GM18505 (cell line): ENCODE measurements around the gene CHRNA5.
"Not testable (repeated sequence)": the region's sequence is repeated elsewhere in the genome, so short reads cannot be mapped to it uniquely, and the experiment has no call there.

Experiments used
- ATAC-seq: cut with Tn5 transposase; IDR thresholded peaks from one replicate; pipeline ENCODE4 v1.9.1; 2021; ENCODE audit not compliant: unreplicated experiment
- POLR2A ChIP-seq: IDR thresholded peaks from 4 replicates; pipeline ENCODE4 v1.6.1; 2011; ENCODE audit warnings: borderline replicate concordance; ENCODE audit not compliant: insufficient read depth, insufficient read length; ENCODE audit errors: extremely low read depth

Gene CHRNA5

DNA sequence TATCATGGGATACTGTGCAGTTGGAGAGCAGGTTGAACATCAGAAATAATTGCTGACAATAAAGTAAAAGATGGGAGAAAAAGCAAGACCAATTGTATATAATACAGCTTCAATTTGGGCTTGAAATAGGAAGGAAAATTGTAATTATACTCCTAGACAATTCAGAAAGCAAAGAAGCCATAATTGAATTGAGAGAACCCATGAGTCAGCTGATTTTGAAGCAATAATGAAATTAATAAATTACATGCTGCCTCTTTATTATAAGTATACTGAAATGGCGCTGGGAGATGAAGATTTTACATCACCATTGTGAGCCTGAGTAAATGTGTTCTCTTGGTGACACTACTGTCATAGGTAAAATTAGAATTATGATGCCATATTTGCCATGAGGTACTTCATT is 32.3 kb downstream of the CHRNA5 start:
- no peak for TF ChIP-seq POLR2A
- ATAC-seq, result no peak

DNA sequence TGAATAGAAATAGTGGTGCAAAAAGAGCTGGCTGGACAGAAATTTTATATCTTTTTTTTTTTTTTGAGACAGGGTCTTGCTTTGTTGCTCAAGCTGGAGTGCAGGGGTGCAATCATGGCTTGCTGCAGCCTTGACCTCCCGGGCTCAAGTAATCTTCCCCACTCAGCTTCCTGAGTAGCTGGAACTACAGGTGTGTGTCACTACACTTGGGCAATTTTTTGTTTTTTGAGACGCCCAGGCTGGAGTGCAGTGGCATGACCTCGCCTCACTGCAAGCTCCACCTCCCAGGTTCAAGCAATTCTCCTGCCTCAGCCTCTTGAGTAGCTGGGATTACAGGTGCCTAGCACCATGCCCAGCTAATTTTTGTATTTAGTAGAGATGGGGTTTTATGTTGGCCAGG is 33.0 kb downstream of the CHRNA5 start:
- no peak for ATAC-seq
- TF ChIP-seq POLR2A, result no peak

DNA sequence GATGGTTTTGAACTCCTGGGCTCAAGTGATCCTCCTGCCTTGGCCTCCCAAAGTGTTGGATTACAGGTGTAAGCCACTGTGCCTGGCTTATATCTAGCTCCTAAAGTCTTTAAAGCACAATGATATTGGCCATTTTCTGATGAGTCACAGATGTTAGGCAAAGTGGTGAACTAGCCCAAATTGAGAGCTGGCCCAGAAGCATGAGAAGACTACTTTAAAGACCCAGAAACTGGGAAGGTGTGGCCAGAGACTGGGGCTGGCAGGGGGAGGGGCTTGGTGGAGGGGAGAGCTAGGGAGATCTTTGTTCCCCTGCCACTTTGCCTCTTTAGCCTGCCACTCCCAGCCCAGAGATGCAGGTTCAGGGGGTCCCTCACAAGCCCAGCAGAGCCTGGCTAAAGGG is 33.9 kb downstream of the CHRNA5 start:
- ATAC-seq, result no peak
- no peak for TF ChIP-seq POLR2A

DNA sequence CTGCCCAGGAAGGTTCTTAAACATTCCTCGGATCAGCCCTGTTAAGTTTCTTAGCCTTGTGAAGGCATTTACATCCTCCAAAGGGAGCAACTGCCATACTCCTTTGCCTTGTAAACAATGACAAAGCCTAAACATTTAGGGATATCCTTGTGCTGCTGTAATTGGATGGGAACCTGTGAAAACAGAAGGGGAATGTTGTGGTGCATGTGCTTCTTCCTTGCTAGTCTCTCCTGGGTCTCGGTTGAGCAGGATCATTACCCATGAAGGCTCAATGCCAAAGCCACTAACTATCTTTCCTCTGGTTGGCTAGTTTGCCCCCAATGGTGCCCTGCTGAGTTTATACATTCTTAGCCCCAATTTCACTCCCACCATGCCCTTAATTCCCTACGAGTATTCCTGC is 38.1 kb downstream of the CHRNA5 start:
- no peak for ATAC-seq

DNA sequence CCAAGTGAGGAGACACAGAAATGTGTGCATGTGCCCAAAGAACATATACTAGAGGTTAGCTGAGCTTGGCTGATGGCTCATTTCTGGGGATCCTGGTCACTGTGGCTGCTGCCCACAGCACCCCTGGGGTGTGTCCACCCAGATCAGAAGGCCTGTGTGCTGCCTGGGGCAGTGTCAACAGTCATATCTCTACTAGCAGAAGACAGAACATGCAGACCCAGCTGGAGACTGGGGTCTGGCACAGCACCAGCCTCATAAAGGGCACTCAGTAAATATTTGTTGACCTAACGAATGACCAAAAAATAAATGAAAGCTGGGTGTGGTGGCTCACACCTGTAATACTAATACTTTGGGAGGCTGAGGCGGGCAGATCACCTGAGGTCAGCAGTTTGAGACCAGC is 39.1 kb downstream of the CHRNA5 start:
- ATAC-seq, result no peak
- TF ChIP-seq POLR2A, result no peak

More for the DNA sequence above, 38.1 kb downstream of the CHRNA5 start:
- no peak for TF ChIP-seq POLR2A

DNA sequence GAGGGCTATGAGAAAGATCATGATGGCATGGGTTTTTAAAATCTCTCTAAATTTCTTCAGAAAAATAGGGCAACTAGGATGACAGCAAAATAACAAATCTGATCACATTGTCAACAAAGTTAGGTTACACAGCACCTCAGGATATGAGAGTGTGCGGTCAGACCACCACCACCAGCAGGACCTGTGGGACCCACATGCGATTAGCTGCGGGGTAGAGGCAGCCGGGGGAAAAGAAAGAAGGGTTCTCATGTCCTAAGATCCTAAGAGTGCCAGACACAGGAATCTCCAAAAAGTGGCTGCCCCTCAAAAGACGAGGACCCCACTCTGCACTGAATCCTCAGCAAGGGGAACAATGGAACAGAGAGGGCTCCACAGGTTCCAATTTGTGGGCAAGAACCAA is 39.9 kb downstream of the CHRNA5 start:
- no peak for ATAC-seq
- TF ChIP-seq POLR2A, result no peak

DNA sequence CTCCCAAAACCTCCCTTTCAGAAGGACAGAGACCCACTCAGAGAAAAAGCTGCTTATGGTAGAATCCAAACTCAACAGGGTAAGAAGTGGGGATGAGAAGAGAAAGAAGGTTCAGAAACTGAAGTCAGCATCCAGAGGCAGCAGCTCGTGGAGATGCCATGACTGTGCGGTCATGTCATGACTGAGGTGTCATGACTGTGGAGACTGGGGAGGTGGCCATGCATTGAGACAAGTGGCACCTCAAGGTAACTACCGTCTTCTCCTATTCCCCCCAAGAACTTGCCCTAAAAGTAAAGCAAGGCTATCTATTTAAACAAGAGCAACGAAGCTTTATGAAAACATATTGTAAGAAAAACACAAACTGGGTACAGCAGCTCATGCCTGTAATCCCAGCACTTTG is 40.4 kb downstream of the CHRNA5 start:
- ATAC-seq, result no peak

DNA sequence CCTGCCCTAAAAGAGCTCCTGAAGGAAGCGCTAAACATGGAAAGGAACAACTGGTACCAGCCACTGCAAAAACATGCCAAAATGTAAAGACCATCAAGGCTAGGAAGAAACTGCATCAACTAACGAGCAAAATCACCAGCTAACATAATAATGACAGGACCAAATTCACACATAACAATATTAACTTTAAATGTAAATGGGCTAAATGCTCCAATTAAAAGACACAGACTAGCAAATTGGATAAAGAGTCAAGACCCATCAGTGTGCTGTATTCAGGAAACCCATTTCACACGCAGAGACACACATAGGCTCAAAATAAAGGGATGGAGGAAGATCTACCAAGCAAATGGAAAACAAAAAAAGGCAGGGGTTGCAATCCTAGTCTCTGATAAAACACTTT is 44.2 kb downstream of the CHRNA5 start:
- not testable (repeated sequence) for ATAC-seq

More for the DNA sequence above, 40.4 kb downstream of the CHRNA5 start:
- TF ChIP-seq POLR2A, result no peak

DNA sequence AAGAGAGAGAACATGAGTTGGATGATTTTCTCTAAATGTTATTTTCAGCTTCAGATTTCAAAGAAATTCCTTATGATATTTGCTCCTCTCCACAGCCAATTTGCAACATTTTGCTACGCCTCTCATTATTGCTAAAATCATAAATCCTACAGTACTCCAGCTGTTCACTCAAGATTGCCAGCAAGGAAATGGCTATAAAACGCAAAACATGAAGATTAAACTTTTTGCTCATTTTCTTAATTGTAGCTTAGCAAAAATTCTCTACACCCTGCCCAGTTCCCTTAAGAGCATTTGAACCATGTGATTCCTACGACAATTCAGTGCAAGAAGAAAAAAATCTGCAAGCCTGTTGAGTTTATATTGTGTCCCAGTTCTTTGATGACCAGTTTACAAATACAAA is 48.7 kb downstream of the CHRNA5 start:
- TF ChIP-seq POLR2A, result no peak
- ATAC-seq, result no peak

DNA sequence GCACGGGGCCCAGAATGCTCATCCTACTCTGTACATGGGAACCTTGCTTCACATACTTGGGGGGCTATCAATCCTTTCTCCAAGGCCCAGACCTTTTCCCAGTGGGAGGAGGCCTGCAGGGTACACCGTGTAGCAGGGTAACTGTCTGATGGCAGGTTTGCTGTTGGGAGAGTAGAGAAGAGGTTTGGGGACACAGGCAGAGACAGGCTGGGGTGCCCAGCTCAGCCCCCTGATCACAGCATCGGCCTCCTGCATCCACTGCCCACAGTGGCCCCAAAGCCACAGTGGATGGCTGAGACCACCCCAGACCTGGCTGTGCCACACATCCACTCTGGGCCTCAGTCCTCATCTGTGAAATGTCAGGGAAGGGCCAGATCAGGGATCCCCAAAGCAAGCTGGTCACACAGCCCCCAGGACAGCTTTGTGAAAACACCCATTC is 49.9 kb downstream of the CHRNA5 start:
- TF ChIP-seq POLR2A, result no peak
- ATAC-seq, result no peak

DNA sequence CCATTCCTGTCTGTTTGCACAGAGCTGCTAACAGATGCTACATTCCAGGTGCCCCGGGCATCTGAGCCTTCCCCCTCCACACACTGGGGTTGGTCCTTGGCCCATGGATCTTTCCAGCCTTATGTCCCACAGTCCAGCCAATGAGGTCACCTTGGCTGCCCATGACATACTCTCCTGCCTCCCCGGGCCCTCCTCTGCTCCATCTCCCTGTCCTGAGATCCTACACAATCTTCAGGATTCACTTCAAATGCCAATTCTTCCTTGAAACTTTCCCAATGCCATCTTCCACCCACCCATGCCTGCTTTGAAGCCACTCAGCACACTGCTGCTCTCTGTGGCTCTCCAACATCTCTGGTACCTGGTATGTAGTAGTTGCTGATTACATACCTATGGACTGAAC is 51.2 kb downstream of the CHRNA5 start:
- no peak for ATAC-seq
- no peak for TF ChIP-seq POLR2A

DNA sequence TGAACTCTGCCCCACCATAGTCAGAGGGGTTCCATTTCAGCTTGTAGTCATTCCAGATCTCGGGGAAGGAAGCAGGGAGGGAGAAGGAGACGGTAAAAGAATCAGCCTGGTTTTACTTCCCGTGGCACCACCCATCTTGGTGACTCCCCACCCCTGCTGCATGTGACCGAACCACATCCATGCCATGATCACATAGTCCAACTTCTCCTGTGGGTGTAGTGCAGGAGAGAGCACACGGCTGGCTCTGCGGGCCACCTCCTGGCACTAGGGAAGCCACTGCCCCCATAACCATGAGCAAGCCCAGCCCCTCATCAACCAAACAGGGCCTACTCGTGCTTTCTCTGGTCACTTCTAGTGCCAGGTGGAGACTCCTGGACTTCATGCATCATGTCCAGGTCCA is 51.8 kb downstream of the CHRNA5 start:
- no peak for TF ChIP-seq POLR2A

DNA sequence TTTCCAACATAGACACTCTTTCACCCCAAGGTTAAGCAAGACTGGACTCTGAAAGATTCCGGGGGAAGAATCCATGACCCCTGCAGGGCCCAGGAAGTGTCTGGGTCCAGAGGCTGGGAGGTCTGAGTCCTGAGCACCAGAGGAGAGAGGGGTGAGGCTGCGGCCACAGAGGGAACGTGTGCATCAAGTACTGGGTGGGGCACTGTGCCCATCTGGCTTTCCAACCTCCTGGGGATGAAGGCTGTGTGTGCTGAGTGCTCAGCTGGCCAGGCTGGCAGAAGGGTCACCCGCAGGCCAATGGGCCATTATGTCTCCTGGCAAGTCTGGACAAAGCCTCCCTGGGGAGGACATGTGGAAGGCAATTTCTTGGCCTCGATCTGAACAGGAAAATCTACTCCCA is 52.2 kb downstream of the CHRNA5 start:
- ATAC-seq, result no peak
- no peak for TF ChIP-seq POLR2A

More for the DNA sequence above, 51.8 kb downstream of the CHRNA5 start:
- no peak for ATAC-seq

DNA sequence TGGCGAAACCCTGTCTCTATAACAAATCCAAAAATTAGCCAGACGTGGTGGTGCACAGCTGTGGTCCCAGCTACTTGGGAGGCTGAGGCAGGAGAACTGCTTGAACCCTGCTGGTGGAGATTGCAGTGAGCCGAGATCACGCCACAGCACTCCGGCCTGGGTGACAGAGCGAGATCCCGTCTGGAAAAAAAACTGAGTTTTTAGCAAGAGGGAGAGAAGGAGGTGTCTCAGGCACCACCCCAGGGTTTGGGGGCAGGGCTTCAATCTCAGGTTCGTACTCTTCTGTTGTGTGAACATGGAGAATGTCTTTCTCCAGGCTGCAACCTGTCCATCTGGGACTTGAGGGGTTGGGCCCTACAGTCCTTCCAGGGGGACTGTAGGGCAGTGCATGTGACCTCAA is 52.7 kb downstream of the CHRNA5 start:
- TF ChIP-seq POLR2A, result no peak
- ATAC-seq, result no peak

DNA sequence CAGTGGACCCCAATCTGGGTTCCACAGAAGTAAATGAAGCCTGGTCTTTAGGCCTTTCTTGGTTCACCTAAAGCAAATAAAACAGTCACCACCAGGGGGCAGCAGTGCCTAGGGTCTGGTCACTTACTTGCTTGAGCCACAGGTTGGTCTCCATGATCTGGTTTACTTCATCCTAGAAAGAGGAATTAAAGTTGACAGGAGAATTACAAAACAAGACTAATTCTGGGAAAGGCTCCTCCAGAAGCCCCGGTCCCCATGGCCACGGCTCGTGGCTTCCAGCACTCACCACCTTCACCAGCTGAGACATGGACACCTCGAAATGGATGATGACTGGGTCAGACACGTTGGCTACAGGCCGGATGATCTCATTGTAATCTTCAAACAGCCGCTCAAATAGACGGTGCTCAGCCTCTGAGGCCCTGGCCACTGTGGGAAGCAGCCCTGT is 53.2 kb downstream of the CHRNA5 start:
- no peak for ATAC-seq

More for the DNA sequence above, 53.2 kb downstream of the CHRNA5 start:
- no peak for TF ChIP-seq POLR2A
